NCI-H128 (cell line): ENCODE results near the gene DDA1.
"Not testable (repeated sequence)": the region's sequence is repeated elsewhere in the genome, so short reads cannot be mapped to it uniquely, and the experiment has no call there.

Source experiments
- DNase-seq: peaks from one replicate; lab custom pipeline; 2025; ENCODE audit not compliant: unreplicated experiment; lab: John Stamatoyannopoulos, UW

The DDA1 gene

GRCh38 chr19:17309198-17309964 lies at the start of gene DDA1:
Gene DDA1 (plus strand): TSS chr19:17309563. CDS start chr19:17309655, 92 bp downstream.
- DNase-seq: peak; percentile 97

- no peak for DNase-seq
Measured at GRCh38 chr19:17259934-17260333, 49.4 kb upstream of the DDA1 start.

- no peak for DNase-seq
Measured at GRCh38 chr19:17260842-17261325, 48.5 kb upstream of the DDA1 start.

GRCh38 chr19:17262557-17262956 lies 46.8 kb upstream of the DDA1 start:
- DNase-seq: no peak

GRCh38 chr19:17263712-17264640 lies 45.4 kb upstream of the DDA1 start:
- DNase-seq: no peak

GRCh38 chr19:17264641-17264979 lies 44.8 kb upstream of the DDA1 start, which contains the start of gene USHBP1:
Gene USHBP1 (minus strand): TSS chr19:17264745. CDS start chr19:17264299, 446 bp downstream.
- no peak for DNase-seq

- no peak for DNase-seq
Measured at GRCh38 chr19:17266026-17266425, 43.3 kb upstream of the DDA1 start.

- no peak for DNase-seq
Measured at GRCh38 chr19:17266589-17266974, 42.8 kb upstream of the DDA1 start.

GRCh38 chr19:17266975-17267788 lies 42.2 kb upstream of the DDA1 start, which contains the start of gene BABAM1:
Gene BABAM1 (plus strand): TSS chr19:17267443. CDS start chr19:17268807, 1,364 bp downstream.
- DNase-seq: peak; percentile 79

- DNase-seq: no peak
Measured at GRCh38 chr19:17268754-17269153, 40.6 kb upstream of the DDA1 start.

- DNase-seq: not testable (repeated sequence)
Measured at GRCh38 chr19:17274892-17275291, 34.5 kb upstream of the DDA1 start.

GRCh38 chr19:17275441-17276175 lies 33.8 kb upstream of the DDA1 start:
- DNase-seq: no peak

- DNase-seq: no peak
Measured at GRCh38 chr19:17279436-17279835, 29.9 kb upstream of the DDA1 start.

- DNase-seq: no peak
Measured at GRCh38 chr19:17281391-17282304, 27.7 kb upstream of the DDA1 start, which contains the start of gene ANKLE1. Gene ANKLE1 (plus strand): TSS chr19:17281901. CDS start chr19:17281921, 20 bp downstream.

- DNase-seq: peak; percentile 56
Measured at GRCh38 chr19:17282488-17283125, 26.8 kb upstream of the DDA1 start.

GRCh38 chr19:17283504-17283996 lies 25.8 kb upstream of the DDA1 start:
- no peak for DNase-seq

GRCh38 chr19:17285415-17286135 lies 23.8 kb upstream of the DDA1 start:
- no peak for DNase-seq

- no peak for DNase-seq
Measured at GRCh38 chr19:17286263-17286662, 23.1 kb upstream of the DDA1 start.
